OCI-LY1 (cell line): ENCODE data around the gene SARM1.

Experiments used
- H2AFZ ChIP-seq: fragments of 200-600 bp; sonication (generic), shearing (Covaris generic); 2 replicates; pipeline ENCODE4 v1.6.0; 2014; ENCODE audit warnings: antibody characterized with exemption, mild to moderate bottlenecking, low read length
- H3F3A ChIP-seq: fragments of 200-600 bp; sonication (generic), shearing (Covaris generic); 2 replicates; pipeline ENCODE4 v1.6.0; 2014; ENCODE audit warnings: mild to moderate bottlenecking, antibody characterized with exemption, low read length, moderate library complexity; ENCODE audit not compliant: insufficient read depth
- H3K27ac ChIP-seq: fragments of 200-600 bp; sonication (generic); 2 replicates; pipeline ENCODE4 v1.5.1; 2014; ENCODE audit warnings: low read length, mixed run types, mild to moderate bottlenecking, low read depth; ENCODE audit not compliant: poor library complexity, severe bottlenecking
- H3K27me3 ChIP-seq: fragments of 200-600 bp; sonication (generic); 2 replicates; pipeline ENCODE4 v1.6.0; 2014; ENCODE audit warnings: antibody characterized with exemption, mild to moderate bottlenecking, low read length, moderate library complexity; ENCODE audit not compliant: insufficient read depth
- H3K36me3 ChIP-seq: fragments of 200-600 bp; sonication (generic); 2 replicates; pipeline ENCODE4 v1.6.1; 2014; ENCODE audit warnings: mild to moderate bottlenecking, antibody characterized with exemption, low read length, moderate library complexity, mixed read lengths; ENCODE audit not compliant: insufficient read depth
- H3K4me1 ChIP-seq: fragments of 200-600 bp; sonication (generic); 2 replicates; pipeline ENCODE4 v1.5.1; 2014; ENCODE audit warnings: mild to moderate bottlenecking, low read length, moderate library complexity; ENCODE audit not compliant: insufficient read depth, severe bottlenecking
- H3K4me2 ChIP-seq: fragments of 200-600 bp; sonication (generic), shearing (Covaris generic); 2 replicates; pipeline ENCODE4 v1.6.1; 2014; ENCODE audit warnings: low read length
- H3K4me3 ChIP-seq: fragments of 200-600 bp; sonication (generic); 2 replicates; pipeline ENCODE4 v1.5.1; 2014; ENCODE audit warnings: low read length, low read depth, mild to moderate bottlenecking, mixed read lengths; ENCODE audit not compliant: poor library complexity, severe bottlenecking
- H3K79me2 ChIP-seq: fragments of 200-600 bp; shearing (Covaris generic); 2 replicates; pipeline ENCODE4 v1.6.1; 2016; ENCODE audit warnings: mixed run types, low read length, mixed read lengths; ENCODE audit not compliant: insufficient read depth
- H3K9ac ChIP-seq: fragments of 200-600 bp; sonication (generic), shearing (Covaris generic); 2 replicates; pipeline ENCODE4 v1.6.1; 2014; ENCODE audit warnings: mild to moderate bottlenecking, low read length, mixed read lengths
- H3K9me2 ChIP-seq: fragments of 200-600 bp; sonication (generic), shearing (Covaris generic); 2 replicates; pipeline ENCODE4 v1.6.1; 2014; ENCODE audit warnings: low read depth, mild to moderate bottlenecking, low read length, mixed read lengths
- H3K9me3 ChIP-seq: fragments of 200-600 bp; shearing (Covaris generic); 2 replicates; pipeline ENCODE4 v1.6.1; 2014; ENCODE audit warnings: low read length, mixed read lengths
- H4K20me1 ChIP-seq: fragments of 200-600 bp; sonication (generic), shearing (Covaris generic); 2 replicates; pipeline ENCODE4 v1.6.0; 2016; ENCODE audit warnings: mild to moderate bottlenecking, low read length; ENCODE audit not compliant: insufficient read depth
- CTCF ChIP-seq: fragments of 200-600 bp; sonication (generic), shearing (Covaris generic); IDR thresholded peaks from 2 replicates; pipeline ENCODE4 v1.5.1; 2017; ENCODE audit warnings: mild to moderate bottlenecking, antibody characterized with exemption, low read length, moderate library complexity, mixed read lengths
- EZH2 ChIP-seq: fragments of 200-600 bp; sonication (generic), shearing (Covaris generic); IDR thresholded peaks from 2 replicates; pipeline ENCODE4 v1.8.0; 2017; ENCODE audit warnings: borderline replicate concordance, mixed run types, mild to moderate bottlenecking, antibody characterized with exemption, low read length, moderate library complexity, mixed read lengths

SARM1 gene

GRCh38 chr17:28341516-28341915 lies 30.0 kb upstream of the SARM1 start:
- no peak overlapping the region for H3K4me3 ChIP-seq
- no peak overlapping the region for H3K4me2 ChIP-seq
- H3K9ac ChIP-seq = no peak overlapping the region
- H3K27ac ChIP-seq = no peak overlapping the region
- no peak overlapping the region for H2AFZ ChIP-seq
- H3K79me2 ChIP-seq = no peaks in the 10 kb centered on the region
- no peaks in the 10 kb centered on the region for H3K27me3 ChIP-seq
- H3K9me2 ChIP-seq = no peaks in the 10 kb centered on the region
- H4K20me1 ChIP-seq = no peaks in the 10 kb centered on the region
- H3K9me3 ChIP-seq = no peaks in the 10 kb centered on the region
- no peak for TF ChIP-seq EZH2
- TF ChIP-seq CTCF = no peak
- peaks cover 44% of the 10 kb centered on the region for H3K36me3 ChIP-seq
- H3K4me1 ChIP-seq = peaks cover 17% of the 10 kb centered on the region
- H3F3A ChIP-seq = no peaks in the 10 kb centered on the region

DNA sequence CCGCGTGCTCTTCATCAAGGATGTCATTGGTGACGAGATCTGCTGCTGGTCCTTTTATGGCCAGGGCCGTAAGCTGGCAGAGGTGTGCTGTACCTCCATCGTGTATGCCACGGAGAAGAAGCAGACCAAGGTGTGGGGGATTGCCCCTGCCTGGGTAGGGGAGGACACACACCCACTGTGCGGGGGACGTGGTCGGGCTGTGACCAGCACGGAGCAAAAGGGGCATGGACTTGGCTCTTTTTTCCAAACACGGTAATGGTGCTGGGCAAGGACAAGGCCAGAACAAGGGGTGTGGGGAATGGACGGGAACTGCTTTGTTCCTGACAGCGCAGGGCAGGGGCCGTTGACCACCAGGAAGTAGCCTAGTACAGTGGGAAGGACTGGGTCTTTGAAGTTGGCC lies 29.2 kb upstream of the SARM1 start:
- Histone ChIP-seq H4K20me1 (no peaks in the 10 kb centered on the region), H3F3A (no peaks in the 10 kb centered on the region), H3K9me3 (no peaks in the 10 kb centered on the region), H3K36me3 (peaks cover 52% of the 10 kb centered on the region), H3K27me3 (no peaks in the 10 kb centered on the region), H3K4me3 (no peak overlapping the region), H3K27ac (peak overlapping the region; percentile 75), H3K79me2 (no peaks in the 10 kb centered on the region), H3K4me2 (no peak overlapping the region), H3K9me2 (no peaks in the 10 kb centered on the region), H3K4me1 (peaks cover 12% of the 10 kb centered on the region), H2AFZ (no peak overlapping the region), H3K9ac (no peak overlapping the region)
- TF ChIP-seq EZH2 (no peak), CTCF (no peak)

DNA sequence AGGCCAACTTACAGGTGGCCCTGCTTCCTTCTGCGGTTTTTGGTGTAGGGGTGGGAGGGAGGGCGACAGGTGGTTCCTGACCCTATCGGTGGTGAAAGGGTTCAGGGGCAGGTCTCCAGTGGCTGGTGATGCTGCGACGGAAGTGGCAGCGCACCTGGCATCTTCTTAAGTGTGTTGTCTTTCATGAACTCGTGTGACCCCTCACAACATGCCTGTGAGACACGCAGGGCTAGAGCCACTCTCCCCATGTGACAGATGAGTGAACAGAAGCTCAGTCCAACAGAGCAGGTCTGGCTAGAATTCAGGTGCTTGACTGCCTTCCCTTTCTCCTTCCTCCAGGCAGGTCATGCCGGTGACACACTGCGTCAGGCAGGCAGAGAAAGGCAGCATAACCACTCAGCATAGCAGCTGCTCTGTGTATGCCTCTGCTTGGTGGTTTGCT lies 28.0 kb upstream of the SARM1 start:
- 0 out of 2 replicates have a peak overlapping the region, but pooled peaks have one; percentile 14 for H3K4me2 ChIP-seq
- no peaks in the 10 kb centered on the region for H3F3A ChIP-seq
- H3K9me3 ChIP-seq = no peaks in the 10 kb centered on the region
- H3K4me3 ChIP-seq = no peak overlapping the region
- no peak overlapping the region for H2AFZ ChIP-seq
- H3K27me3 ChIP-seq = no peaks in the 10 kb centered on the region
- H3K36me3 ChIP-seq = peaks cover 64% of the 10 kb centered on the region
- H3K4me1 ChIP-seq = peaks cover 12% of the 10 kb centered on the region
- TF ChIP-seq CTCF (no peak), EZH2 (no peak)
- no peak overlapping the region; the same call in 1 of the 2 replicates for H3K9ac ChIP-seq
- H3K9me2 ChIP-seq = no peaks in the 10 kb centered on the region
- H3K79me2 ChIP-seq = no peaks in the 10 kb centered on the region
- H3K27ac ChIP-seq = peak overlapping the region; percentile 84
- no peaks in the 10 kb centered on the region for H4K20me1 ChIP-seq
